Transverse colon (tissue), 4 donors: ENCODE data around the gene AR. TPM values are rescaled to one million over a fixed set of nuclear protein-coding genes. Genes with fewer than 3 reads are reported as not detected.
A peak's percentile ranks its signal among the peaks of the same experiment; 100 is the strongest.

ENCODE experiments used
- DNase-seq: peaks from one replicate; pipeline ENCODE4 v3.0.0-alpha.2; 2019
- H3K27ac ChIP-seq, 4 donors: fragments of 200-600 bp; sonication (generic); 2 replicates each; pipeline ENCODE4 v1.5.1; 2016 to 2018; ENCODE audit warnings: inconsistent platforms in 4 of 4
- H3K27me3 ChIP-seq: fragments of 200-600 bp; sonication (generic); 2 replicates; pipeline ENCODE4 v1.5.1; 2017; ENCODE audit warnings: inconsistent platforms
- H3K36me3 ChIP-seq, 4 donors: fragments of 200-600 bp; sonication (generic); 2 replicates each; pipeline ENCODE4 v1.5.1; 2017 to 2019; ENCODE audit warnings: inconsistent platforms in 4 of 4
- H3K4me1 ChIP-seq, 4 donors: fragments of 200-600 bp; sonication (generic); 2 replicates each; pipeline ENCODE4 v1.5.1; 2017 to 2020; ENCODE audit warnings: inconsistent platforms in 4 of 4
- H3K4me3 ChIP-seq, 4 donors: fragments of 200-600 bp; sonication (generic); 1 replicate in 1 of 4; 2 replicates in 3 of 4; pipeline versions ENCODE4 v1.5.1 to v1.6.1; 2017 to 2019; ENCODE audit warnings: inconsistent platforms in 4 of 4
- H3K9me3 ChIP-seq, 2 donors: fragments of 200-600 bp; sonication (generic); 2 replicates each; pipeline ENCODE4 v1.5.1; 2017 to 2019; ENCODE audit warnings: inconsistent platforms in 2 of 2
- CTCF ChIP-seq, 5 experiments: fragments of 200-600 bp in 3 of 5; fragments of 450-650 bp in 2 of 5; sonication (generic) in 3 of 5; IDR thresholded peaks; 1 replicate in 2 of 5; 2 replicates in 3 of 5; pipeline ENCODE4 v1.5.1; 2016 to 2017; ENCODE audit warnings: antibody characterized with exemption in 5 of 5, inconsistent platforms in 3 of 5, mild to moderate bottlenecking in 2 of 5, moderate library complexity in 1 of 5
- EP300 ChIP-seq: sonication (generic); formaldehyde crosslinking; IDR thresholded peaks from one replicate; pipeline ENCODE4 v1.6.1; 2017; ENCODE audit warnings: antibody characterized with exemption, low read depth
- POLR2A ChIP-seq: fragments of 450-650 bp; IDR thresholded peaks from one replicate; pipeline ENCODE4 v1.6.1; 2016; ENCODE audit warnings: antibody characterized with exemption, mild to moderate bottlenecking, moderate library complexity
- POLR2AphosphoS5 ChIP-seq, 3 donors: sonication (generic); formaldehyde crosslinking; IDR thresholded peaks; one replicate each; pipeline ENCODE4 v1.6.1; 2016; ENCODE audit warnings: antibody characterized with exemption in 3 of 3
- WGBS, 2 donors: methylation state at CpG; one replicate each; pipeline ENCODE4 v1.1.5; 2018; ENCODE audit warnings: low coverage in 1 of 2; 5-methylcytosine and 5-hydroxymethylcytosine counted together
- in situ Hi-C, 4 donors: fragments of 200-750 bp; cut with MboI; loops; one replicate each; pipeline versions ENCODE4 v1.15.0 to v1.15.1; 2017; ENCODE audit warnings: low sequenced_read_pairs in 3 of 4, low pct_ligation_motif_present in 1 of 4, low pct_unique_long_range_greater_than_20kb in 1 of 4
- intact Hi-C: fragments of 100-400 bp; cut with DNase I; formaldehyde crosslinking; loops from one replicate; pipeline ENCODE4 v1.15.1; 2023; ENCODE audit warnings: low total_unique reads
- total RNA-seq, 4 donors: library from RNA; depleted of rRNA; stranded (reverse); fragments of >200 nt; gene quantifications; one replicate each; pipeline ENCODE4 v1.1.0, GENCODE V29; 2016

Gene AR
- total RNA-seq, 4 donors from 2014 or later, result 1.1 to 2.4 (median 2.0) TPM

GRCh38 chrX:67555578-67556203 is 11.9 kb downstream of the AR start:
- H3K4me3 ChIP-seq, result no peak overlapping the region
- no peaks in the 10 kb centered on the region for H3K9me3 ChIP-seq
- H3K27ac ChIP-seq, result no peak overlapping the region
- H3K4me1 ChIP-seq, result no peaks in the 10 kb centered on the region
- TF ChIP-seq POLR2A (no peak), EP300 (no peak), POLR2AphosphoS5 (IDR thresholded peaks at IDR 0.05) (no peak), CTCF (IDR thresholded peaks at IDR 0.05) (peak; percentile 14 to 72 (median 48))
- H3K36me3 ChIP-seq, result no peaks in the 10 kb centered on the region
- H3K27me3 ChIP-seq, result no peaks in the 10 kb centered on the region
- 31% methylated on average over 7 of the region's 7 CpGs; no CpG with 5 or more reads in 1 of the 2 donors for WGBS, 2 donors
- in situ Hi-C loops (no loop called here), intact Hi-C loops (no loop called here)
- DNase-seq, result peak; percentile 19

- in situ Hi-C loops, result no loop called here
Observed at GRCh38 chrX:67558267-67558666, 14.4 kb downstream of the AR start.

GRCh38 chrX:67563469-67564448 is 19.9 kb downstream of the AR start:
- no peak overlapping the region for H3K27ac ChIP-seq
- TF ChIP-seq CTCF (IDR thresholded peaks at IDR 0.05), result no peak
- no peaks in the 10 kb centered on the region for H3K9me3 ChIP-seq
- no peaks in the 10 kb centered on the region for H3K27me3 ChIP-seq
- intact Hi-C loops, result no loop called here
- no peaks in the 10 kb centered on the region for H3K4me1 ChIP-seq
- WGBS, 2 donors, result 49 to 51% methylated on average over 2 to 7 of the region's 7 CpGs
- no peak for DNase-seq
- no peak overlapping the region for H3K4me3 ChIP-seq
- H3K36me3 ChIP-seq, result no peaks in the 10 kb centered on the region
- in situ Hi-C loops, result no loop called here

More at GRCh38 chrX:67558267-67558666, 14.4 kb downstream of the AR start:
- Histone ChIP-seq H3K9me3 (no peaks in the 10 kb centered on the region), H3K27me3 (no peaks in the 10 kb centered on the region), H3K36me3 (no peaks in the 10 kb centered on the region), H3K4me1 (no peaks in the 10 kb centered on the region), H3K4me3 (no peak overlapping the region), H3K27ac (no peak overlapping the region)
- 62% methylated on average over 1 of the region's 1 CpG; no CpG with 5 or more reads in 1 of the 2 donors for WGBS, 2 donors
- intact Hi-C loops, result no loop called here
- no peak for DNase-seq
- TF ChIP-seq CTCF (IDR thresholded peaks at IDR 0.05) (no peak), EP300 (no peak), POLR2A (no peak), POLR2AphosphoS5 (IDR thresholded peaks at IDR 0.05) (no peak)

- H3K4me3 ChIP-seq, result no peak overlapping the region
- DNase-seq, result no peak
- TF ChIP-seq POLR2AphosphoS5 (IDR thresholded peaks at IDR 0.05) (no peak), POLR2A (no peak), EP300 (no peak), CTCF (IDR thresholded peaks at IDR 0.05) (no peak)
- 78% methylated on average over 1 of the region's 1 CpG; no CpG with 5 or more reads in 1 of the 2 donors for WGBS, 2 donors
- H3K27ac ChIP-seq, result no peak overlapping the region
- no peaks in the 10 kb centered on the region for H3K9me3 ChIP-seq
- intact Hi-C loops, result no loop called here
- in situ Hi-C loops, result no loop called here
- H3K27me3 ChIP-seq, result no peaks in the 10 kb centered on the region
- no peaks in the 10 kb centered on the region for H3K36me3 ChIP-seq
- H3K4me1 ChIP-seq, result no peaks in the 10 kb centered on the region
Observed at GRCh38 chrX:67564475-67564874, 20.7 kb downstream of the AR start.
